Hepatocyte (in vitro differentiated cells): ENCODE results near the gene KLF2. TPM values are rescaled to one million over a fixed set of nuclear protein-coding genes. Genes with fewer than 3 reads are reported as not detected.

Source experiments
- DNase-seq: peaks from one replicate; pipeline ENCODE4 v3.0.0-alpha.2; 2016; ENCODE audit warnings: low spot score
- H2AFZ ChIP-seq: fragments of 200-600 bp; sonication (generic); 2 replicates; pipeline ENCODE4 v1.6.0; 2016; ENCODE audit warnings: antibody characterized with exemption, mild to moderate bottlenecking
- H3K27ac ChIP-seq: fragments of 200-600 bp; sonication (generic); 2 replicates; pipeline ENCODE4 v1.5.1; 2016; ENCODE audit warnings: mild to moderate bottlenecking
- H3K27me3 ChIP-seq: fragments of 200-600 bp; sonication (generic); 2 replicates; pipeline ENCODE4 v1.6.1; 2016
- H3K36me3 ChIP-seq: fragments of 200-600 bp; sonication (generic); replicated peaks from 2 replicates; pipeline ENCODE4 v1.5.1; 2016; ENCODE audit warnings: low read depth; ENCODE audit not compliant: insufficient read depth
- H3K4me1 ChIP-seq: fragments of 200-600 bp; sonication (generic); 2 replicates; pipeline ENCODE4 v1.5.1; 2016; ENCODE audit warnings: mild to moderate bottlenecking, moderate library complexity; ENCODE audit not compliant: insufficient read depth
- H3K4me2 ChIP-seq: fragments of 200-600 bp; sonication (generic); 2 replicates; pipeline ENCODE4 v1.6.0; 2016
- H3K4me3 ChIP-seq: fragments of 200-600 bp; sonication (generic); 2 replicates; pipeline ENCODE4 v1.5.1; 2016; ENCODE audit warnings: mild to moderate bottlenecking
- H3K79me2 ChIP-seq: fragments of 200-600 bp; sonication (generic); 2 replicates; pipeline ENCODE4 v1.6.0; 2017; ENCODE audit warnings: mild to moderate bottlenecking
- H3K9me2 ChIP-seq: fragments of 200-600 bp; sonication (generic); replicated peaks from 2 replicates; pipeline ENCODE4 v1.6.0; 2017; ENCODE audit warnings: mild to moderate bottlenecking; ENCODE audit not compliant: insufficient read depth
- H3K9me3 ChIP-seq: fragments of 200-600 bp; sonication (generic); 2 replicates; pipeline ENCODE4 v1.5.1; 2016; ENCODE audit warnings: low read depth, mild to moderate bottlenecking
- H4K20me1 ChIP-seq: fragments of 200-600 bp; sonication (generic); 2 replicates; pipeline ENCODE4 v1.6.0; 2016; ENCODE audit warnings: mild to moderate bottlenecking; ENCODE audit not compliant: insufficient read depth, poor library complexity, severe bottlenecking
- EZH2 ChIP-seq: fragments of 200-600 bp; sonication (generic); IDR thresholded peaks from 2 replicates; pipeline ENCODE4 v1.6.1; 2016; ENCODE audit warnings: antibody characterized with exemption, mild to moderate bottlenecking, borderline replicate concordance
- EZH2phosphoT487 ChIP-seq: fragments of 200-600 bp; sonication (generic); IDR thresholded peaks from one replicate; pipeline ENCODE4 v1.6.1; 2018; ENCODE audit warnings: antibody characterized with exemption, mild to moderate bottlenecking, low read depth, moderate library complexity; ENCODE audit not compliant: unreplicated experiment, severe bottlenecking
- WGBS: methylation state at CpG from one replicate; pipeline ENCODE4 v1.1.6; 2016; ENCODE audit warnings: low lambda C conversion rate; ENCODE audit errors: missing lambda C conversion rate; 5-methylcytosine and 5-hydroxymethylcytosine counted together
- polyA plus RNA-seq: library from polyadenylated mRNA; unstranded; fragments of >200 nt; fragmentation: Nextera tagmentation; extraction: Ambion mirVana; gene quantifications from 2 replicates; pipeline ENCODE4 v1.2.1, GENCODE V29; 2016
- total RNA-seq: library from RNA; depleted of rRNA; stranded (reverse); fragments of >200 nt; gene quantifications from 2 replicates; pipeline ENCODE4 v1.2.3, GENCODE V29; 2014
- TF ChIP-seq, protein P1 (sequence below): fragments of 200-600 bp; sonication (generic); IDR thresholded peaks from 2 replicates; pipeline ENCODE4 v1.5.1; 2016; ENCODE audit warnings: antibody characterized with exemption, mild to moderate bottlenecking; ENCODE audit not compliant: poor library complexity

The KLF2 gene
- total and polyA plus RNA-seq, 2 experiments from 2014 or later = 4.5 to 27.7 TPM

- no peaks in the 10 kb centered on the region for H3K4me1 ChIP-seq
- no peaks in the 10 kb centered on the region for H3K36me3 ChIP-seq
- no peak overlapping the region for H3K4me3 ChIP-seq
- TF ChIP-seq EZH2phosphoT487 (no peak), EZH2 (no peak)
- TF ChIP-seq, protein P1, sequence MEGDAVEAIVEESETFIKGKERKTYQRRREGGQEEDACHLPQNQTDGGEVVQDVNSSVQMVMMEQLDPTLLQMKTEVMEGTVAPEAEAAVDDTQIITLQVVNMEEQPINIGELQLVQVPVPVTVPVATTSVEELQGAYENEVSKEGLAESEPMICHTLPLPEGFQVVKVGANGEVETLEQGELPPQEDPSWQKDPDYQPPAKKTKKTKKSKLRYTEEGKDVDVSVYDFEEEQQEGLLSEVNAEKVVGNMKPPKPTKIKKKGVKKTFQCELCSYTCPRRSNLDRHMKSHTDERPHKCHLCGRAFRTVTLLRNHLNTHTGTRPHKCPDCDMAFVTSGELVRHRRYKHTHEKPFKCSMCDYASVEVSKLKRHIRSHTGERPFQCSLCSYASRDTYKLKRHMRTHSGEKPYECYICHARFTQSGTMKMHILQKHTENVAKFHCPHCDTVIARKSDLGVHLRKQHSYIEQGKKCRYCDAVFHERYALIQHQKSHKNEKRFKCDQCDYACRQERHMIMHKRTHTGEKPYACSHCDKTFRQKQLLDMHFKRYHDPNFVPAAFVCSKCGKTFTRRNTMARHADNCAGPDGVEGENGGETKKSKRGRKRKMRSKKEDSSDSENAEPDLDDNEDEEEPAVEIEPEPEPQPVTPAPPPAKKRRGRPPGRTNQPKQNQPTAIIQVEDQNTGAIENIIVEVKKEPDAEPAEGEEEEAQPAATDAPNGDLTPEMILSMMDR = no peak
- no peaks in the 10 kb centered on the region for H4K20me1 ChIP-seq
- WGBS = 94% methylated on average over 12 of the region's 12 CpGs
- no peaks in the 10 kb centered on the region for H3K27me3 ChIP-seq
- no peak overlapping the region for H3K27ac ChIP-seq
- no peaks in the 10 kb centered on the region for H3K9me2 ChIP-seq
- no peak for DNase-seq
- H2AFZ ChIP-seq = no peak overlapping the region
- no peaks in the 10 kb centered on the region for H3K9me3 ChIP-seq
- no peaks in the 10 kb centered on the region for H3K79me2 ChIP-seq
- H3K4me2 ChIP-seq = no peak overlapping the region
These were observed 8.5 kb downstream of the KLF2 start for GRCh38 chr19:16333001-16333586.

- Histone ChIP-seq H3K9me2 (no peaks in the 10 kb centered on the region), H3K4me3 (no peak overlapping the region), H4K20me1 (no peaks in the 10 kb centered on the region), H3K27ac (no peak overlapping the region), H3K27me3 (no peaks in the 10 kb centered on the region), H2AFZ (no peak overlapping the region), H3K4me2 (no peak overlapping the region), H3K36me3 (no peaks in the 10 kb centered on the region), H3K4me1 (peaks cover 3% of the 10 kb centered on the region), H3K9me3 (no peaks in the 10 kb centered on the region), H3K79me2 (no peaks in the 10 kb centered on the region)
- TF ChIP-seq EZH2 (no peak), EZH2phosphoT487 (no peak)
- TF ChIP-seq, protein P1 = no peak
- 67% methylated on average over 1 of the region's 1 CpG for WGBS
- DNase-seq = no peak
These were observed 9.8 kb downstream of the KLF2 start for GRCh38 chr19:16334411-16334810.

DNA sequence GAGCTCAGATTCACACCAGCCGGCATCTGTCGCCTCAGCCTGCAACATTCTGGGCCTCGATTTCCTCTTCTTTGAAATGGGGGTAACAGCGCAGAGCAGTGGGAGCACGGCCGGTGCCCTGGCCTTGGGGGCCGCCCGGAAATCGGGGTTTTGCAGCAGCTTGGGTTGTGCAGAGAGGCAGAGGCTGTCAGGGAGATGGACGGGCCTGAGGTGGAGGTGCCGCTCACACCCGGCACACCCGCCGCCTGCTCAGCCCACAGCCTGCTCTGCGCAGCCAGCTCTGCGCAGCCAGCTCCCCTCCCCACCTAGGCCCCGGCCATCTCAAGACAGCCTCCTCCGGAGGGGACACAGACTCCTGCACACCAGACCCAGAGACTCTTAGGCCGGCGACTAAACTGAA is 10.6 kb downstream of the KLF2 start:
- no peak overlapping the region for H3K27ac ChIP-seq
- WGBS = 97% methylated on average over 19 of the region's 20 CpGs
- no peaks in the 10 kb centered on the region for H4K20me1 ChIP-seq
- DNase-seq = no peak
- TF ChIP-seq, protein P1 = no peak
- H3K9me2 ChIP-seq = no peaks in the 10 kb centered on the region
- no peak overlapping the region for H2AFZ ChIP-seq
- H3K36me3 ChIP-seq = no peaks in the 10 kb centered on the region
- H3K9me3 ChIP-seq = no peaks in the 10 kb centered on the region
- H3K79me2 ChIP-seq = no peaks in the 10 kb centered on the region
- no peak overlapping the region for H3K4me2 ChIP-seq
- H3K27me3 ChIP-seq = no peaks in the 10 kb centered on the region
- H3K4me3 ChIP-seq = no peak overlapping the region
- peaks cover 3% of the 10 kb centered on the region for H3K4me1 ChIP-seq

DNA sequence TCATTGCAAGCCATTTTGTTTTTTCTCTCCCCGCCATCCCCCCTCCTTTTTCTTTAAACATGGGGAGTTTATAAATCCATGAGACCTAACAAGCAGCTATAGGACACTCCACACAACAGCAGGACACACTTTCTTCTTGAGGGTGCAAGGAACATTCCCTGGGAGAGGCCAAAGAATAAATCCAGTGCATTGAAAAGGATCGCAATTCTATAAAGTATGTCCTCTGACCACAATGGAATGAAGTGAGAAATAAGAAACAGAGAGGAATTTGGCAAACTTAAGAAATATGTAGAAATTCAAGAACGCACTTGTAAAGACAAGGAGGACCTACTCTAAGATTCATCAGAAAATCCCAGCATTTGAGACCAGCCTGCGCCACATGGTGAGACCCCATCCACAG is 11.9 kb downstream of the KLF2 start:
- DNase-seq = no peak
- Histone ChIP-seq H3K36me3 (no peaks in the 10 kb centered on the region), H3K27ac (no peak overlapping the region), H3K4me1 (peaks cover 3% of the 10 kb centered on the region), H3K9me3 (no peaks in the 10 kb centered on the region), H4K20me1 (no peaks in the 10 kb centered on the region), H3K4me3 (no peak overlapping the region), H3K27me3 (no peaks in the 10 kb centered on the region), H3K9me2 (no peaks in the 10 kb centered on the region), H3K79me2 (no peaks in the 10 kb centered on the region), H2AFZ (no peak overlapping the region), H3K4me2 (no peak overlapping the region)
- whole genome bisulfite sequencing = 94% methylated on average over 4 of the region's 4 CpGs
- no peak for TF ChIP-seq EZH2
- TF ChIP-seq, protein P1 = no peak
- no peak for TF ChIP-seq EZH2phosphoT487
